ENCODE results near the gene SLC2A4RG. TPM values are rescaled to one million over a fixed set of nuclear protein-coding genes. Genes with fewer than 3 reads are reported as not detected.

Gene SLC2A4RG
- total RNA-seq (ENCODE audit: insufficient read depth, low replicate concordance) = 15.2 TPM

- peak; percentile 85 for DNase-seq (ENCODE audit: low spot score)
Measured at GRCh38 chr20:63739130-63740069, at the start of gene SLC2A4RG. Gene SLC2A4RG (plus strand): TSS chr20:63739776. CDS start chr20:63739913, 137 bp downstream.

GRCh38 chr20:63690003-63690897 is 49.3 kb upstream of the SLC2A4RG start:
- DNase-seq (ENCODE audit: low spot score) = no peak

- DNase-seq (ENCODE audit: low spot score) = no peak
Measured at GRCh38 chr20:63690898-63691710, 48.5 kb upstream of the SLC2A4RG start.

GRCh38 chr20:63691711-63692435 is 47.7 kb upstream of the SLC2A4RG start:
- no peak for DNase-seq (ENCODE audit: low spot score)

- DNase-seq (ENCODE audit: low spot score) = no peak
Measured at GRCh38 chr20:63692436-63693082, 47.0 kb upstream of the SLC2A4RG start.

- no peak for DNase-seq (ENCODE audit: low spot score)
Measured at GRCh38 chr20:63693083-63693732, 46.4 kb upstream of the SLC2A4RG start.

GRCh38 chr20:63693733-63694583 is 45.6 kb upstream of the SLC2A4RG start:
- no peak for DNase-seq (ENCODE audit: low spot score)

- no peak for DNase-seq (ENCODE audit: low spot score)
Measured at GRCh38 chr20:63694584-63695423, 44.8 kb upstream of the SLC2A4RG start.

GRCh38 chr20:63695424-63696305 is 43.9 kb upstream of the SLC2A4RG start:
- DNase-seq (ENCODE audit: low spot score) = no peak

GRCh38 chr20:63696306-63696627 is 43.3 kb upstream of the SLC2A4RG start:
- DNase-seq (ENCODE audit: low spot score) = no peak

- no peak for DNase-seq (ENCODE audit: low spot score)
Measured at GRCh38 chr20:63696628-63697356, 42.8 kb upstream of the SLC2A4RG start, which contains the start of gene TNFRSF6B. Gene TNFRSF6B (plus strand): TSS chr20:63696652. CDS start chr20:63696768, 116 bp downstream.

- no peak for DNase-seq (ENCODE audit: low spot score)
Measured at GRCh38 chr20:63697357-63697867, 42.2 kb upstream of the SLC2A4RG start.

GRCh38 chr20:63697868-63698545 is 41.6 kb upstream of the SLC2A4RG start:
- DNase-seq (ENCODE audit: low spot score) = no peak

GRCh38 chr20:63698739-63699465 is 40.7 kb upstream of the SLC2A4RG start:
- DNase-seq (ENCODE audit: low spot score) = no peak

All from umbilical cord (tissue), 2 donors.